ENCODE data around the gene PDK2. TPM values are rescaled to one million over a fixed set of nuclear protein-coding genes. Genes with fewer than 3 reads are reported as not detected.

Gene PDK2
- total and polyA plus RNA-seq, 9 of the 15 experiments (the other 6 are each of a cell fraction or from before 2014, with no cell fraction given) = 0.03 to 2.5 (median 1.4) TPM

GRCh38 chr17:50107790-50108414, 12.8 kb downstream of the PDK2 start (continued):
- peak; percentile 34; the same call in 1 of the 2 replicates for TF ChIP-seq ESRRA (IDR thresholded peaks at IDR 0.05; ENCODE audit: borderline replicate concordance, low read depth)
- no peak for TF ChIP-seq ZNF512 (tag; IDR thresholded peaks at IDR 0.05)
- no peak for TF ChIP-seq ATF2 (CRISPR knock-in tag; IDR thresholded peaks at IDR 0.05)
- TF ChIP-seq ZNF121 (CRISPR knock-in tag; conservative IDR thresholded peaks at IDR 0.05) = no peak

DNA sequence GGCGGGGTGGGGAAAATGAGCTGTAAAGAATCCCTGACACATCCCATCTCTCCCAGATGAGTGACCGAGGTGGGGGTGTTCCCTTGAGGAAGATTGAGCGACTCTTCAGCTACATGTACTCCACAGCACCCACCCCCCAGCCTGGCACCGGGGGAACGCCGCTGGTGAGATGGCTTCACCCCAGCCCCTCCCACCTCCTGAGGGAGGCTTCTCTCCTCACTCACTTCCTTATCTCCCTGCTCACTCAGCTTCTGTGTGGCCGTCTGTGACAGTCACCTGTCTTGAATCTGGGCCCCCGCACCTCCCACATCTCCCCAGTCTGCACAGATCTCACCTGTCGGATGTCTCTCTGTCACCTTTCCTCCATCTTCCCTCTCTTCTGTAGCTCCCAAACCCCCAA, 13.4 kb downstream of the PDK2 start:
- FAIRE-seq = no peak
- peak in 1 of 4 experiments; percentile 48 for DNase-seq (ENCODE audit: extremely low read depth in 1 of 4, low spot score in 3 of 4)
- no peak overlapping the region for H3K4me2 ChIP-seq (ENCODE audit: insufficient read depth, low read length)
- no peaks in the 10 kb centered on the region; the same call in 1 of the 2 replicates for H4K20me1 ChIP-seq (replicated peaks; ENCODE audit: control insufficient read depth, insufficient read depth, low read length)
- H3K27ac ChIP-seq (ENCODE audit: extremely low read depth, low read depth, low read length) = no peak overlapping the region
- ChIA-PET POLR2A (interaction anchor here (0.6 to 1.1 kb wide), 3 partner anchors 18 to 167 kb away, joined by 3 to 6 read pairs (median 3); no protein-coding TSS in a partner anchor), CTCF (ENCODE audit: low intra/inter-chr PET ratio) (no interaction called here)
- BruUV-seq (replicated peaks) = no TSS peak
- no peaks in the 10 kb centered on the region for H3K36me3 ChIP-seq (ENCODE audit: control insufficient read depth, insufficient read depth, low read length)
- 13% methylated on average over 8 of the region's 9 CpGs for whole genome bisulfite sequencing (ENCODE audit: insufficient coverage, low coverage, missing lambda C conversion rate)
- no peaks in the 10 kb centered on the region for H3K9me3 ChIP-seq (replicated peaks; ENCODE audit: control insufficient read depth, insufficient read depth, low read depth, low read length)
- no peak overlapping the region for H2AFZ ChIP-seq (ENCODE audit: low read depth, low read length)
- no peak overlapping the region for H3K4me3 ChIP-seq
- in situ Hi-C loops (cut with MboI) = no loop called here
- peaks cover 8 to 37% of the 10 kb centered on the region in 2 experiments for H3K4me1 ChIP-seq (replicated peaks in 1 of 2; ENCODE audit: control insufficient read depth in 2 of 2, insufficient read depth in 2 of 2, low read length in 2 of 2)
- H3K79me2 ChIP-seq (ENCODE audit: control insufficient read depth, insufficient read depth, low read length) = no peaks in the 10 kb centered on the region
- no peaks in the 10 kb centered on the region for H3K9me1 ChIP-seq (ENCODE audit: control insufficient read depth, insufficient read depth, low read length)
- peaks cover 0 to 28% of the 10 kb centered on the region in 2 experiments; a peak in 2 of 5 replicates for H3K27me3 ChIP-seq (ENCODE audit: control insufficient read depth in 2 of 2, insufficient read depth in 2 of 2, low read length in 2 of 2)
- intact Hi-C loops (cut with micrococcal nuclease) = no loop called here
- peak; percentile 69 for ATAC-seq
- no peak overlapping the region for H3K9ac ChIP-seq (ENCODE audit: insufficient read depth in 1 of 2, low read depth in 2 of 2, low read length in 2 of 2)
- TF ChIP-seq ZNF77 (CRISPR knock-in tag; IDR thresholded peaks at IDR 0.05) = no peak
- no peak for TF ChIP-seq ELF2 (CRISPR knock-in tag; IDR thresholded peaks at IDR 0.05)
- TF ChIP-seq POLR2H (tag; IDR thresholded peaks at IDR 0.05; ENCODE audit: low read depth) = no peak
- TF ChIP-seq CBFA2T3 (IDR thresholded peaks at IDR 0.05) = peak; percentile 75
- no peak for TF ChIP-seq HNRNPK (IDR thresholded peaks at IDR 0.05; ENCODE audit: low read depth, low read length, poor library complexity, severe bottlenecking)
- no peak for TF ChIP-seq ZNF764 (CRISPR knock-in tag; IDR thresholded peaks at IDR 0.05; ENCODE audit: low read depth)
- TF ChIP-seq TCF3 (CRISPR knock-in tag; IDR thresholded peaks at IDR 0.05) = peak; percentile 42; the same call in 1 of the 2 replicates
- TF ChIP-seq STAT5B (CRISPR knock-in tag; IDR thresholded peaks at IDR 0.05) = no peak
- TF ChIP-seq ZNF740 (CRISPR knock-in tag; IDR thresholded peaks at IDR 0.05) = no peak
- TF ChIP-seq ZNF740 (tag; IDR thresholded peaks at IDR 0.05) = no peak
- TF ChIP-seq SRF (CRISPR knock-in tag; IDR thresholded peaks at IDR 0.05) = no peak
- no peak for TF ChIP-seq MEF2D (tag; conservative IDR thresholded peaks at IDR 0.05; ENCODE audit: low read depth)
- TF ChIP-seq POLR2B (IDR thresholded peaks at IDR 0.05; ENCODE audit: low read depth, partially characterized antibody) = no peak
- TF ChIP-seq CXXC5 (CRISPR knock-in tag; IDR thresholded peaks at IDR 0.05) = no peak
- TF ChIP-seq DPF2 (IDR thresholded peaks at IDR 0.05) = peak; percentile 49

All from K562 (cell line).